ENCODE data around the gene NCSTN. TPM values are rescaled to one million over a fixed set of nuclear protein-coding genes. Genes with fewer than 3 reads are reported as not detected.

NCSTN gene
- polyA plus RNA-seq, 1 donor (not counting 4 experiments of a cell fraction or from before 2014, with no cell fraction given): 111 TPM

- no peak for FAIRE-seq
Measured at GRCh38 chr1:160394673-160395072, 51.5 kb downstream of the NCSTN start.

GRCh38 chr1:160397651-160398050 is 54.5 kb downstream of the NCSTN start:
- Histone ChIP-seq H3K9me3 (ENCODE audit: control insufficient read depth, low read depth, low read length) (no peaks in the 10 kb centered on the region), H4K20me1 (ENCODE audit: control insufficient read depth, extremely low read depth, insufficient read depth, low read length) (no peaks in the 10 kb centered on the region), H3K9me1 (ENCODE audit: control insufficient read depth, extremely low read depth, insufficient read depth, low read length) (peaks cover 2% of the 10 kb centered on the region), H3K27me3 (ENCODE audit: control insufficient read depth, extremely low read depth, insufficient read depth, low read length) (no peaks in the 10 kb centered on the region), H3K4me3 (ENCODE audit: control insufficient read depth in 2 of 3, extremely low read depth in 1 of 3, insufficient read depth in 2 of 3, low read depth in 1 of 3, low read length in 3 of 3) (no peak overlapping the region), H3K9ac (ENCODE audit: control insufficient read depth, extremely low read depth, insufficient read depth, low read length) (no peak overlapping the region), H3K4me1 (ENCODE audit: control insufficient read depth, extremely low read depth, insufficient read depth, low read length) (peaks cover 26% of the 10 kb centered on the region), H3K79me2 (ENCODE audit: control insufficient read depth, insufficient read depth, low read length) (peaks cover 3% of the 10 kb centered on the region), H3K4me2 (ENCODE audit: control insufficient read depth, extremely low read depth, insufficient read depth, low read depth, low read length) (no peak overlapping the region), H3K27ac (ENCODE audit: control insufficient read depth, insufficient read depth, low read length) (no peak overlapping the region), H3K36me3 (ENCODE audit: control insufficient read depth in 2 of 2, extremely low read depth in 1 of 2, insufficient read depth in 2 of 2, low read length in 2 of 2) (no peaks in the 10 kb centered on the region), H2AFZ (ENCODE audit: control insufficient read depth, low read length) (no peak overlapping the region)
- dilution Hi-C loops (cut with MboI; ENCODE audit: extremely low pct_ligation_motif_present, low sequenced_read_pairs): no loop called here
- no peak for FAIRE-seq
- DNase-seq (ENCODE audit: low read depth, low spot score): no peak
- TF ChIP-seq EZH2 (IDR thresholded peaks at IDR 0.05; ENCODE audit: low read length): no peak
- no peak for TF ChIP-seq CTCF (optimal IDR thresholded peaks at IDR 0.05 in 1 of 3, IDR thresholded peaks at IDR 0.05 in 1 of 3, conservative IDR thresholded peaks at IDR 0.05 in 1 of 3; ENCODE audit: extremely low read depth in 1 of 3, insufficient read depth in 2 of 3, low read length in 3 of 3)

More at GRCh38 chr1:160394673-160395072, 51.5 kb downstream of the NCSTN start:
- H3K27me3 ChIP-seq (ENCODE audit: control insufficient read depth, extremely low read depth, insufficient read depth, low read length): no peaks in the 10 kb centered on the region
- no peak overlapping the region for H2AFZ ChIP-seq (ENCODE audit: control insufficient read depth, low read length)
- H3K27ac ChIP-seq (ENCODE audit: control insufficient read depth, insufficient read depth, low read length): no peak overlapping the region
- H3K4me3 ChIP-seq (ENCODE audit: control insufficient read depth in 2 of 3, extremely low read depth in 1 of 3, insufficient read depth in 2 of 3, low read depth in 1 of 3, low read length in 3 of 3): no peak overlapping the region
- no peaks in the 10 kb centered on the region for H3K36me3 ChIP-seq (ENCODE audit: control insufficient read depth in 2 of 2, extremely low read depth in 1 of 2, insufficient read depth in 2 of 2, low read length in 2 of 2)
- no peaks in the 10 kb centered on the region for H3K9me1 ChIP-seq (ENCODE audit: control insufficient read depth, extremely low read depth, insufficient read depth, low read length)
- no peaks in the 10 kb centered on the region for H3K79me2 ChIP-seq (ENCODE audit: control insufficient read depth, insufficient read depth, low read length)
- no peak for DNase-seq (ENCODE audit: low read depth, low spot score)
- peaks cover 13% of the 10 kb centered on the region for H3K4me1 ChIP-seq (ENCODE audit: control insufficient read depth, extremely low read depth, insufficient read depth, low read length)
- H3K9me3 ChIP-seq (ENCODE audit: control insufficient read depth, low read depth, low read length): no peaks in the 10 kb centered on the region
- no peak overlapping the region for H3K4me2 ChIP-seq (ENCODE audit: control insufficient read depth, extremely low read depth, insufficient read depth, low read depth, low read length)
- no peak for TF ChIP-seq EZH2 (IDR thresholded peaks at IDR 0.05; ENCODE audit: low read length)
- TF ChIP-seq CTCF (optimal IDR thresholded peaks at IDR 0.05 in 1 of 3, IDR thresholded peaks at IDR 0.05 in 1 of 3, conservative IDR thresholded peaks at IDR 0.05 in 1 of 3; ENCODE audit: extremely low read depth in 1 of 3, insufficient read depth in 2 of 3, low read length in 3 of 3): no peak
- dilution Hi-C loops (cut with MboI; ENCODE audit: extremely low pct_ligation_motif_present, low sequenced_read_pairs): no loop called here
- H4K20me1 ChIP-seq (ENCODE audit: control insufficient read depth, extremely low read depth, insufficient read depth, low read length): no peaks in the 10 kb centered on the region
- H3K9ac ChIP-seq (ENCODE audit: control insufficient read depth, extremely low read depth, insufficient read depth, low read length): no peak overlapping the region
